SK-N-SH (cell line): ENCODE measurements around the gene SCUBE3. TPM values are rescaled to one million over a fixed set of nuclear protein-coding genes. Genes with fewer than 3 reads are reported as not detected.

ENCODE experiments used
- CTCF ChIA-PET: fragments of 300-600, 350-600 bp; formaldehyde crosslinking; extraction: SDS; loops from one replicate; lab custom pipeline; 2021; lab: Yijun Ruan, JAX
- POLR2A ChIA-PET: fragments of 350-600 bp; sonication (Branson Sonifier 250); formaldehyde crosslinking; extraction: SDS; loops from one replicate; lab custom pipeline; 2020; ENCODE audit warnings: antibody characterized with exemption, inconsistent platforms; lab: Yijun Ruan, JAX
- DNase-seq: peaks from one replicate; pipeline ENCODE4 v3.0.0; 2012
- H2AFZ ChIP-seq: fragments of 200-600 bp; sonication (generic); 2 replicates; pipeline ENCODE4 v1.8.1; 2016; ENCODE audit warnings: antibody characterized with exemption, mild to moderate bottlenecking, low read depth
- H3F3A ChIP-seq: fragments of 200-600 bp; sonication (generic); replicated peaks from 2 replicates; pipeline ENCODE3; 2016; ENCODE audit warnings: antibody characterized with exemption, mild to moderate bottlenecking; ENCODE audit not compliant: insufficient read depth
- H3K27ac ChIP-seq, 2 experiments: fragments of 200-500 bp in 1 of 2; fragments of 200-600 bp in 1 of 2; sonication (Bioruptor generic) in 1 of 2; sonication (generic), shearing (Covaris generic) in 1 of 2; 2 replicates each; pipeline versions ENCODE4 v1.5.1 to v1.6.1; 2014 to 2016; ENCODE audit warnings: low read depth in 2 of 2, inconsistent platforms in 1 of 2, low read length in 1 of 2, mild to moderate bottlenecking in 1 of 2, mixed read lengths in 1 of 2
- H3K27me3 ChIP-seq: fragments of 200-600 bp; sonication (generic), shearing (Covaris generic); 2 replicates; pipeline ENCODE4 v1.6.1; 2016; ENCODE audit warnings: mixed run types; ENCODE audit not compliant: insufficient read depth
- H3K36me3 ChIP-seq, 2 experiments: fragments of 200-500 bp in 1 of 2; fragments of 200-600 bp in 1 of 2; sonication (Bioruptor generic) in 1 of 2; sonication (generic) in 1 of 2; replicated peaks in 1 of 2; 2 replicates each; pipeline versions ENCODE3 to v1.5.1; 2014 to 2016; ENCODE audit warnings: low read length in 1 of 2, mild to moderate bottlenecking in 1 of 2; ENCODE audit not compliant: insufficient read depth in 2 of 2, control insufficient read depth in 1 of 2
- H3K4me1 ChIP-seq, 2 experiments: fragments of 200-500 bp in 1 of 2; fragments of 200-600 bp in 1 of 2; sonication (Bioruptor generic) in 1 of 2; sonication (generic), shearing (Covaris generic) in 1 of 2; 2 replicates each; pipeline versions ENCODE4 v1.5.1 to v1.6.1; 2014 to 2016; ENCODE audit warnings: low read depth in 1 of 2, low read length in 1 of 2, mixed run types in 1 of 2; ENCODE audit not compliant: insufficient read depth in 2 of 2, control insufficient read depth in 1 of 2
- H3K4me2 ChIP-seq: fragments of 200-600 bp; sonication (generic), shearing (Covaris generic); 2 replicates; pipeline ENCODE4 v1.6.1; 2017; ENCODE audit warnings: mixed run types
- H3K4me3 ChIP-seq, 2 experiments: fragments of 200-500 bp in 1 of 2; fragments of 200-600 bp in 1 of 2; sonication (Bioruptor generic) in 1 of 2; sonication (generic), shearing (Covaris generic) in 1 of 2; 2 replicates each; pipeline versions ENCODE4 v1.5.1 to v1.8.1; 2014 to 2016; ENCODE audit warnings: low read depth in 2 of 2, inconsistent platforms in 1 of 2, low read length in 1 of 2, mild to moderate bottlenecking in 1 of 2, mixed read lengths in 1 of 2, moderate library complexity in 1 of 2
- H3K79me2 ChIP-seq: fragments of 200-600 bp; sonication (generic); 2 replicates; pipeline ENCODE4 v1.8.1; 2017; ENCODE audit warnings: mild to moderate bottlenecking; ENCODE audit not compliant: insufficient read depth
- H3K9ac ChIP-seq: fragments of 200-600 bp; sonication (generic); 2 replicates; pipeline ENCODE4 v1.6.1; 2017; ENCODE audit warnings: mixed run types
- H3K9me2 ChIP-seq: fragments of 200-600 bp; sonication (generic); 2 replicates; pipeline ENCODE4 v1.6.1; 2017; ENCODE audit warnings: mixed run types
- H3K9me3 ChIP-seq: fragments of 200-600 bp; sonication (generic); 2 replicates; pipeline ENCODE4 v1.6.1; 2017; ENCODE audit warnings: mixed run types, mild to moderate bottlenecking, moderate library complexity
- H4K20me1 ChIP-seq: fragments of 200-600 bp; sonication (generic); 2 replicates; pipeline ENCODE4 v1.6.1; 2017; ENCODE audit warnings: mild to moderate bottlenecking, mixed run types; ENCODE audit not compliant: insufficient read depth
- CHD2 ChIP-seq: fragments of 150-350 bp; IDR thresholded peaks from 2 replicates; pipeline ENCODE4 v1.6.1; 2018; ENCODE audit warnings: low read length; ENCODE audit not compliant: partially characterized antibody
- CTCF ChIP-seq: fragments of 200-600 bp; sonication (generic); IDR thresholded peaks from 2 replicates; pipeline ENCODE4 v1.6.1; 2017; ENCODE audit warnings: antibody characterized with exemption, mild to moderate bottlenecking, moderate library complexity
- ELF1 ChIP-seq: IDR thresholded peaks from 2 replicates; pipeline ENCODE4 v1.4.0; 2012
- GATA2 ChIP-seq: sonication (generic); formaldehyde crosslinking; IDR thresholded peaks from 2 replicates; pipeline ENCODE4 v1.5.0; 2020; ENCODE audit warnings: mild to moderate bottlenecking, missing genetic modification reagents
- JUND ChIP-seq: IDR thresholded peaks from 2 replicates; pipeline ENCODE4 v1.4.0; 2012
- MEF2A ChIP-seq: IDR thresholded peaks from 2 replicates; pipeline ENCODE4 v1.4.0; 2012; ENCODE audit warnings: low read depth, borderline replicate concordance
- MXI1 ChIP-seq: IDR thresholded peaks from 2 replicates; pipeline ENCODE4 v1.6.1; 2012; ENCODE audit warnings: mild to moderate bottlenecking, low read depth, low read length, improper control_type of control experiment
- NRF1 ChIP-seq: IDR thresholded peaks from 2 replicates; pipeline ENCODE4 v1.6.1; 2012; ENCODE audit warnings: low read depth, mild to moderate bottlenecking, low read length
- POLR2AphosphoS5 ChIP-seq: IDR thresholded peaks from 2 replicates; pipeline ENCODE4 v1.6.1; 2012; ENCODE audit warnings: low read depth, low read length
- RCOR1 ChIP-seq: fragments of 150-350 bp; IDR thresholded peaks from 2 replicates; pipeline ENCODE4 v1.6.1; 2017; ENCODE audit warnings: antibody characterized with exemption, low read length
- RFX5 ChIP-seq: IDR thresholded peaks from 2 replicates; pipeline ENCODE4 v1.6.1; 2012; ENCODE audit warnings: mild to moderate bottlenecking, improper control_type of control experiment, low read length
- SIN3A ChIP-seq: IDR thresholded peaks from 2 replicates; pipeline ENCODE4 v1.6.1; 2012; ENCODE audit warnings: low read depth, mild to moderate bottlenecking, low read length, moderate library complexity, borderline replicate concordance
- SMC3 ChIP-seq: IDR thresholded peaks from 2 replicates; pipeline ENCODE4 v1.6.1; 2012; ENCODE audit warnings: low read depth, low read length, improper control_type of control experiment
- TAF1 ChIP-seq: IDR thresholded peaks from 2 replicates; pipeline ENCODE4 v1.6.1; 2012; ENCODE audit warnings: low read depth, mild to moderate bottlenecking, low read length, moderate library complexity, borderline replicate concordance
- USF2 ChIP-seq: fragments of 150-350 bp; IDR thresholded peaks from 2 replicates; pipeline ENCODE4 v1.6.1; 2017; ENCODE audit warnings: antibody characterized with exemption, low read length, low read depth, borderline replicate concordance
- WGBS: methylation state at CpG from one replicate; pipeline ENCODE4 v1.1.6; 2017; ENCODE audit warnings: low lambda C conversion rate; 5-methylcytosine and 5-hydroxymethylcytosine counted together
- polyA plus RNA-seq, 3 experiments: library from polyadenylated mRNA; depleted of rRNA; stranded (reverse); fragments of >200 nt; gene quantifications; 2 replicates each; pipeline ENCODE4 v1.2.3, GENCODE V29; 2012
- TF ChIP-seq, protein P1 (sequence below): IDR thresholded peaks from 2 replicates; pipeline ENCODE4 v1.4.0; 2012; ENCODE audit warnings: low read depth, borderline replicate concordance
- TF ChIP-seq, protein P2 (sequence below): fragments of 150-350 bp; IDR thresholded peaks from 2 replicates; pipeline ENCODE4 v1.6.1; 2016; ENCODE audit warnings: mild to moderate bottlenecking, low read depth, low read length

The SCUBE3 gene
- polyA plus RNA-seq, 1 of the 3 experiments (the other 2 are of a cell fraction): 2.0 TPM

DNA sequence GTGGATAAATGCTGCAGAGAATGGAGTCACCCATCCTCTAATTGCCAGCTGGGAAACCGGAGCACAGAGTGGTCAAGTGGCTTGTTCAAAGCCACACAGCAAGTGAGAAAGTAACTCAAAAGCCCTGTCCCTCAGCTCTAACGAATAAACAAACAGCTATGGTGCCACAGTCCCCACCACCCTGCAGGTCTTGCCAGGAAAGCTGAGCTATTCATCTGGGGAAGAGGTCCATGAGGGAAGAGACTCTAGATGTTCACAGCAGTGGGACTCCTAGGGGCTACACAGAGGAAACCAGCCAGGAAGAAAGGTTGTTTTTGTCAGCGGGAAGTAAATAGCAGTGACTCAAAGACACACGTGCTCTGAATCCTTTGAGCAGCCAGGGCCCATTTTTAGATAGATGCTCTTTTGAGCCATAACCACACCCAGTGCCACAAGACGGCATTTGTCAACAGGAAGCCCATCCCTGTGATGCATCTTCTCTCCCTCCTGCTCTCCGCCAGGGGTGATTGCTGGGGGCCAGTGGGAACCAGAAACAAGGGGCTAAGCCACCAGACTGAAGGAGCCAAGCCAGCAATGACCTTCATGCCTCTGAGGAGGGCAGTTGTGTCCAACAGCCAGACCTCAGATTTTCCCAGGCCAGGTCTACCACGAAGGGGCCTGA lies 40.2 kb upstream of the SCUBE3 start:
- TF ChIP-seq GATA2 (CRISPR knock-in tag) (no peak), NRF1 (no peak), CTCF (no peak), SMC3 (no peak), RFX5 (no peak)
- Histone ChIP-seq H2AFZ (no peak overlapping the region), H3K9me2 (no peaks in the 10 kb centered on the region), H3F3A (peaks cover 10% of the 10 kb centered on the region), H3K4me2 (no peak overlapping the region), H3K4me3 (no peak overlapping the region), H3K9ac (no peak overlapping the region), H3K27ac (no peak overlapping the region), H3K79me2 (no peaks in the 10 kb centered on the region), H3K9me3 (no peaks in the 10 kb centered on the region), H3K4me1 (peaks cover 0 to 23% of the 10 kb centered on the region in 2 experiments; a peak in 3 of 4 replicates), H4K20me1 (no peaks in the 10 kb centered on the region), H3K27me3 (no peaks in the 10 kb centered on the region), H3K36me3 (no peaks in the 10 kb centered on the region)
- ChIA-PET CTCF (interaction anchor here (0.7 kb wide), 1 partner anchor 67 kb away, joined by 4 read pairs; no protein-coding TSS in a partner anchor), POLR2A (no interaction called here)
- DNase-seq: no peak
- 46% methylated on average over 6 of the region's 7 CpGs for WGBS

DNA sequence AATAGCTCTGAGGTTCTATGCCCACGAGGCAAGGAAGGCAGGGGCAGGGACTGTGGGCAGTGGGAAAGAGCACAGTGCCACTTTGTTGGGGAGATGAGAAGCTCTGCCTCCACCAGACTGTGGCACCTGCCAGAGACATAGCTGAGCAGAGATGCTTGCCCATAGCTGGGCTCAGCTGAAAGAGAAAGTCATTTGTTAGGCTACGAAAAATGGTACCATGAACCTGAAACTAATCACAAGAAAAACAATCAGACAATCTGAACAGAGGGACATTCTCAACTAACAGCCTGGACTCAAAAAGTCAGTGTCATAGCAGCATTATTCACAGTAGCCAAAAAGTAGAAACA lies 39.7 kb upstream of the SCUBE3 start:
- CTCF ChIA-PET: no interaction called here
- Histone ChIP-seq H3K9me2 (no peaks in the 10 kb centered on the region), H3F3A (peaks cover 10% of the 10 kb centered on the region), H3K27ac (no peak overlapping the region), H3K9me3 (no peaks in the 10 kb centered on the region), H3K79me2 (no peaks in the 10 kb centered on the region), H2AFZ (no peak overlapping the region), H4K20me1 (no peaks in the 10 kb centered on the region), H3K4me1 (peaks cover 0 to 23% of the 10 kb centered on the region in 2 experiments; a peak in 3 of 4 replicates), H3K4me2 (no peak overlapping the region), H3K27me3 (no peaks in the 10 kb centered on the region), H3K4me3 (no peak overlapping the region), H3K9ac (no peak overlapping the region), H3K36me3 (no peaks in the 10 kb centered on the region)
- no peak for DNase-seq
- WGBS: 86% methylated on average over 2 of the region's 2 CpGs
- POLR2A ChIA-PET: no interaction called here
- no peak for TF ChIP-seq GATA2 (CRISPR knock-in tag)
- TF ChIP-seq ELF1: no peak
- TF ChIP-seq, protein P1, sequence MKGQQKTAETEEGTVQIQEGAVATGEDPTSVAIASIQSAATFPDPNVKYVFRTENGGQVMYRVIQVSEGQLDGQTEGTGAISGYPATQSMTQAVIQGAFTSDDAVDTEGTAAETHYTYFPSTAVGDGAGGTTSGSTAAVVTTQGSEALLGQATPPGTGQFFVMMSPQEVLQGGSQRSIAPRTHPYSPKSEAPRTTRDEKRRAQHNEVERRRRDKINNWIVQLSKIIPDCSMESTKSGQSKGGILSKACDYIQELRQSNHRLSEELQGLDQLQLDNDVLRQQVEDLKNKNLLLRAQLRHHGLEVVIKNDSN: no peak
- no peak for TF ChIP-seq JUND

GRCh38 chr6:35174501-35174900 lies 39.3 kb upstream of the SCUBE3 start:
- WGBS: 96% methylated on average over 4 of the region's 4 CpGs
- CTCF ChIA-PET: no interaction called here
- H3K4me1 ChIP-seq: peaks cover 0 to 23% of the 10 kb centered on the region in 2 experiments; a peak in 3 of 4 replicates
- no peaks in the 10 kb centered on the region for H3K79me2 ChIP-seq
- no peak overlapping the region for H3K27ac ChIP-seq
- no peaks in the 10 kb centered on the region for H3K9me3 ChIP-seq
- no peaks in the 10 kb centered on the region for H3K27me3 ChIP-seq
- H3F3A ChIP-seq: peaks cover 10% of the 10 kb centered on the region
- H3K4me2 ChIP-seq: no peak overlapping the region
- no peak overlapping the region for H3K4me3 ChIP-seq
- no peaks in the 10 kb centered on the region for H4K20me1 ChIP-seq
- POLR2A ChIA-PET: no interaction called here
- no peaks in the 10 kb centered on the region for H3K9me2 ChIP-seq
- no peaks in the 10 kb centered on the region for H3K36me3 ChIP-seq
- DNase-seq: no peak
- H3K9ac ChIP-seq: no peak overlapping the region
- no peak overlapping the region for H2AFZ ChIP-seq
- no peak for TF ChIP-seq MEF2A
- no peak for TF ChIP-seq RCOR1
- TF ChIP-seq MXI1: no peak
- TF ChIP-seq SIN3A: no peak
- no peak for TF ChIP-seq TAF1
- TF ChIP-seq, protein P2, sequence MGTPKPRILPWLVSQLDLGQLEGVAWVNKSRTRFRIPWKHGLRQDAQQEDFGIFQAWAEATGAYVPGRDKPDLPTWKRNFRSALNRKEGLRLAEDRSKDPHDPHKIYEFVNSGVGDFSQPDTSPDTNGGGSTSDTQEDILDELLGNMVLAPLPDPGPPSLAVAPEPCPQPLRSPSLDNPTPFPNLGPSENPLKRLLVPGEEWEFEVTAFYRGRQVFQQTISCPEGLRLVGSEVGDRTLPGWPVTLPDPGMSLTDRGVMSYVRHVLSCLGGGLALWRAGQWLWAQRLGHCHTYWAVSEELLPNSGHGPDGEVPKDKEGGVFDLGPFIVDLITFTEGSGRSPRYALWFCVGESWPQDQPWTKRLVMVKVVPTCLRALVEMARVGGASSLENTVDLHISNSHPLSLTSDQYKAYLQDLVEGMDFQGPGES: no peak
- TF ChIP-seq ELF1: no peak
- TF ChIP-seq, protein P1: no peak
- TF ChIP-seq USF2: no peak
- no peak for TF ChIP-seq CHD2
- TF ChIP-seq NRF1: no peak
- no peak for TF ChIP-seq POLR2AphosphoS5
